ENCODE data around the gene KLRC4. TPM values are rescaled to one million over a fixed set of nuclear protein-coding genes. Genes with fewer than 3 reads are reported as not detected.
"Not testable (repeated sequence)": the region's sequence is repeated elsewhere in the genome, so short reads cannot be mapped to it uniquely, and the experiment has no call there.

KLRC4 gene
- total RNA-seq, result not detected in 2 replicates

GRCh38 chr12:10409392-10409791 lies at the start of gene KLRC4:
TSS of gene KLRC4 (minus strand) at chr12:10409757. CDS start at chr12:10409575, 182 bp downstream.
- DNase-seq (ENCODE audit: extremely low read depth, low read depth, low spot score), result no peak

GRCh38 chr12:10457760-10458159 lies 48.2 kb upstream of the KLRC4 start:
- DNase-seq (ENCODE audit: extremely low read depth, low read depth, low spot score), result no peak

GRCh38 chr12:10456856-10457255 lies 47.3 kb upstream of the KLRC4 start:
- no peak for DNase-seq (ENCODE audit: extremely low read depth, low read depth, low spot score)

- no peak for DNase-seq (ENCODE audit: extremely low read depth, low read depth, low spot score)
Observed at GRCh38 chr12:10455766-10456165, 46.2 kb upstream of the KLRC4 start.

- no peak for DNase-seq (ENCODE audit: extremely low read depth, low read depth, low spot score)
Observed at GRCh38 chr12:10454531-10454930, 45.0 kb upstream of the KLRC4 start.

GRCh38 chr12:10453156-10453555 lies 43.6 kb upstream of the KLRC4 start, which contains the start of gene KLRC1:
TSS of gene KLRC1 (minus strand) at chr12:10453377. CDS start at chr12:10451156, 2,221 bp downstream.
- no peak for DNase-seq (ENCODE audit: extremely low read depth, low read depth, low spot score)

- DNase-seq (ENCODE audit: extremely low read depth, low read depth, low spot score), result no peak
Observed at GRCh38 chr12:10448236-10448635, 38.7 kb upstream of the KLRC4 start.

GRCh38 chr12:10446052-10446451 lies 36.5 kb upstream of the KLRC4 start:
- not testable (repeated sequence) for DNase-seq (ENCODE audit: extremely low read depth, low read depth, low spot score)

- not testable (repeated sequence) for DNase-seq (ENCODE audit: extremely low read depth, low read depth, low spot score)
Observed at GRCh38 chr12:10441144-10441543, 31.6 kb upstream of the KLRC4 start.

- DNase-seq (ENCODE audit: extremely low read depth, low read depth, low spot score), result not testable (repeated sequence)
Observed at GRCh38 chr12:10439608-10440274, 30.2 kb upstream of the KLRC4 start.

GRCh38 chr12:10437601-10438000 lies 28.0 kb upstream of the KLRC4 start:
- not testable (repeated sequence) for DNase-seq (ENCODE audit: extremely low read depth, low read depth, low spot score)

- DNase-seq (ENCODE audit: extremely low read depth, low read depth, low spot score), result peak; percentile 27
Observed at GRCh38 chr12:10435816-10436215, 26.3 kb upstream of the KLRC4 start, which contains the start of gene KLRC2. TSS of gene KLRC2 (minus strand) at chr12:10436010. CDS start at chr12:10435986, 24 bp downstream.

GRCh38 chr12:10430623-10431022 lies 21.1 kb upstream of the KLRC4 start:
- not testable (repeated sequence) for DNase-seq (ENCODE audit: extremely low read depth, low read depth, low spot score)

GRCh38 chr12:10425938-10426337 lies 16.4 kb upstream of the KLRC4 start:
- DNase-seq (ENCODE audit: extremely low read depth, low read depth, low spot score), result not testable (repeated sequence)

GRCh38 chr12:10424260-10424899 lies 14.8 kb upstream of the KLRC4 start:
- DNase-seq (ENCODE audit: extremely low read depth, low read depth, low spot score), result not testable (repeated sequence)

- not testable (repeated sequence) for DNase-seq (ENCODE audit: extremely low read depth, low read depth, low spot score)
Observed at GRCh38 chr12:10422159-10422558, 12.6 kb upstream of the KLRC4 start.

- DNase-seq (ENCODE audit: extremely low read depth, low read depth, low spot score), result not testable (repeated sequence)
Observed at GRCh38 chr12:10420334-10420733, 10.8 kb upstream of the KLRC4 start, which contains the start of gene KLRC3. TSS of gene KLRC3 (minus strand) at chr12:10420595. CDS start at chr12:10420550, 45 bp downstream.

- DNase-seq (ENCODE audit: extremely low read depth, low read depth, low spot score), result no peak
Observed at GRCh38 chr12:10408842-10409241, 715 bp downstream of the KLRC4 start.

- DNase-seq (ENCODE audit: extremely low read depth, low read depth, low spot score), result no peak
Observed at GRCh38 chr12:10406725-10407124, 2.8 kb downstream of the KLRC4 start.

- DNase-seq (ENCODE audit: extremely low read depth, low read depth, low spot score), result no peak
Observed at GRCh38 chr12:10405294-10405693, 4.3 kb downstream of the KLRC4 start.

- DNase-seq (ENCODE audit: extremely low read depth, low read depth, low spot score), result no peak
Observed at GRCh38 chr12:10404798-10405197, 4.8 kb downstream of the KLRC4 start.

- DNase-seq (ENCODE audit: extremely low read depth, low read depth, low spot score), result no peak
Observed at GRCh38 chr12:10400829-10401228, 8.7 kb downstream of the KLRC4 start.

All from glomerular endothelial cell (primary cell).